Mucosa of descending colon (tissue), 3 donors: ENCODE data around the gene UBAC1. TPM values are rescaled to one million over a fixed set of nuclear protein-coding genes. Genes with fewer than 3 reads are reported as not detected.

Source experiments
- ATAC-seq: fragments of 200-7000 bp; cut with Tn5 transposase; one replicate; pipeline ENCODE4 v1.9.1; 2020; ENCODE audit warnings: mild to moderate bottlenecking, moderate library complexity
- DNase-seq, 3 donors: peaks; one replicate each; pipeline ENCODE4 v3.0.0-alpha.2; 2020
- H3K36me3 ChIP-seq: fragments of 200-600 bp; one replicate; pipeline ENCODE4 v1.8.0; 2021; ENCODE audit warnings: low read depth, mild to moderate bottlenecking
- H3K4me1 ChIP-seq: fragments of 200-600 bp; one replicate; pipeline ENCODE4 v1.8.0; 2021; ENCODE audit warnings: low read depth, mild to moderate bottlenecking
- H3K4me3 ChIP-seq: fragments of 200-600 bp; one replicate; pipeline ENCODE4 v1.8.0; 2021; ENCODE audit warnings: mild to moderate bottlenecking
- H3K9me3 ChIP-seq: fragments of 200-600 bp; one replicate; pipeline ENCODE4 v1.8.0; 2021; ENCODE audit warnings: mild to moderate bottlenecking
- intact Hi-C, 2 donors: fragments of 100-400 bp; cut with DNase I in 1 of 2; cut with micrococcal nuclease in 1 of 2; formaldehyde crosslinking; loops; one replicate each; pipeline versions ENCODE4 v1.11.0 to v1.11.1; 2022; cut with DNase I, micrococcal nuclease
- long read RNA-seq, 2 donors: library from polyadenylated mRNA; unstranded; transcript quantifications; one replicate each; pipeline ENCODE4 v2.0.0, GENCODE V29; 2019 to 2021
- total RNA-seq, 3 donors: library from RNA; stranded (reverse); fragmentation: NEBNext Ultra II Directional in 2 of 3; extraction: Animal tissue kit (Norgen Biotek cat#: 25700) in 2 of 3; gene quantifications; one replicate each; pipeline versions ENCODE4 v1.2.1 to v1.2.4, GENCODE V29; 2021 to 2023
- TF ChIP-seq, protein P1 (sequence below): fragments of 200-600 bp; IDR thresholded peaks from one replicate; pipeline ENCODE4 v1.8.0; 2022; ENCODE audit warnings: antibody characterized with exemption, mild to moderate bottlenecking
- donor health status: DM: no; HTN: no; CAD: no; lungs with moderate emphysema.
- donor health status: DM: no; HTN: no; CAD: no.
- donor health status: DM: no; HTN: yes; CAD: no.

Gene UBAC1, protein sequence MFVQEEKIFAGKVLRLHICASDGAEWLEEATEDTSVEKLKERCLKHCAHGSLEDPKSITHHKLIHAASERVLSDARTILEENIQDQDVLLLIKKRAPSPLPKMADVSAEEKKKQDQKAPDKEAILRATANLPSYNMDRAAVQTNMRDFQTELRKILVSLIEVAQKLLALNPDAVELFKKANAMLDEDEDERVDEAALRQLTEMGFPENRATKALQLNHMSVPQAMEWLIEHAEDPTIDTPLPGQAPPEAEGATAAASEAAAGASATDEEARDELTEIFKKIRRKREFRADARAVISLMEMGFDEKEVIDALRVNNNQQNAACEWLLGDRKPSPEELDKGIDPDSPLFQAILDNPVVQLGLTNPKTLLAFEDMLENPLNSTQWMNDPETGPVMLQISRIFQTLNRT
- total RNA-seq, result 10 to 100 TPM; 55.5 to 70.4 (median 64.0) TPM
- long read RNA-seq, donor 1, transcript UBAC1-201 (10 exons, 1,867 nt), result major isoform, 154 of 192 reads
- long read RNA-seq, donor 1, partial matches to known transcripts, result 13 of 192 reads
- long read RNA-seq, donor 1, other reads (novel, unspliced or antisense), result 25 of 192 reads
- long read RNA-seq, donor 2, transcript UBAC1-201 (10 exons, 1,867 nt), result major isoform, 40 of 66 reads
- long read RNA-seq, donor 2, partial matches to known transcripts, result 23 of 66 reads
- long read RNA-seq, donor 2, other reads (novel, unspliced or antisense), result 1 of 66 reads

GRCh38 chr9:135961277-135961715 lies at the start of gene UBAC1:
TSS of gene UBAC1 (minus strand) at chr9:135961373. CDS start at chr9:135961162, 211 bp downstream.
- intact Hi-C loops, result no loop called here
- H3K9me3 ChIP-seq, result no peaks in the 10 kb centered on the region
- peak; percentile 97 for DNase-seq
- H3K36me3 ChIP-seq, result no peaks in the 10 kb centered on the region
- H3K4me1 ChIP-seq, result peaks cover 6% of the 10 kb centered on the region
- H3K4me3 ChIP-seq, result peak within 1 kb of the TSS; percentile 79
- TF ChIP-seq, protein P1, sequence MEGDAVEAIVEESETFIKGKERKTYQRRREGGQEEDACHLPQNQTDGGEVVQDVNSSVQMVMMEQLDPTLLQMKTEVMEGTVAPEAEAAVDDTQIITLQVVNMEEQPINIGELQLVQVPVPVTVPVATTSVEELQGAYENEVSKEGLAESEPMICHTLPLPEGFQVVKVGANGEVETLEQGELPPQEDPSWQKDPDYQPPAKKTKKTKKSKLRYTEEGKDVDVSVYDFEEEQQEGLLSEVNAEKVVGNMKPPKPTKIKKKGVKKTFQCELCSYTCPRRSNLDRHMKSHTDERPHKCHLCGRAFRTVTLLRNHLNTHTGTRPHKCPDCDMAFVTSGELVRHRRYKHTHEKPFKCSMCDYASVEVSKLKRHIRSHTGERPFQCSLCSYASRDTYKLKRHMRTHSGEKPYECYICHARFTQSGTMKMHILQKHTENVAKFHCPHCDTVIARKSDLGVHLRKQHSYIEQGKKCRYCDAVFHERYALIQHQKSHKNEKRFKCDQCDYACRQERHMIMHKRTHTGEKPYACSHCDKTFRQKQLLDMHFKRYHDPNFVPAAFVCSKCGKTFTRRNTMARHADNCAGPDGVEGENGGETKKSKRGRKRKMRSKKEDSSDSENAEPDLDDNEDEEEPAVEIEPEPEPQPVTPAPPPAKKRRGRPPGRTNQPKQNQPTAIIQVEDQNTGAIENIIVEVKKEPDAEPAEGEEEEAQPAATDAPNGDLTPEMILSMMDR, result no peak
- peak; percentile 97 for ATAC-seq

DNA sequence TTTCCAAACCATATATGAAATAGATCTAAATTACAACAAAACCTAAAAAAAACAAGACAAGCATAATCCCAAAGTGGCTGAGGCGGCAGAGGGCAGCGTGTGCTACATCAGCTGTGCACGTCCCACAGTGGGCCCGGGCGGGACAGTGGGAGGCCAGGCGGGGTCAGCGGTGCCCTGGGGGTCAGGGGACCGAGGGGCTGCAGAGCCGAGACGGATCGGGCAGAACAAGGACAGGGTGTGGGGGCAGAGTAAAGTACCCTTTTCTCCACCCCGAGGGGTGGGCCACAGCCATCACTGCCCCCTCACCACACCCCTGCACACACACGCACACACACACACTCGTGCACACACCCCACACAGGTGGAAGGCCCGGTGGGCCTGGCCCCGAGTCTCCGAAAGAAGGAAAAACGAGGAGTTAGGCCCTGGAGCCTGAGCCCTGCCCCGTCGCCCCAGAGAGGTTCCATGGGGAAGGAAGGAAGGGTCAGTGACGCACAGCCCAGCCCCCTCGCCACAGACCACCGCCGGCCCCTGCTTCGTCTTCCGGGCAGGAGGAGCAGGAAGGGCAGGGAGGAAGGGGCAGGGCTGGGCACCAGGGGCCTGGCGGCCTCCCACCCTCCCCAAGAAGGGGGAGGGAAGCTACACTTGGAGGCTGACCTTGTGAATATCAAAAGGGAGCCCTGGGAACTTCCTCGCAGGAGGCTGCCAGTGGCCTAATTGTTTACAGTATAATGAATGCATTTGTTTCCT lies 49.6 kb upstream of the UBAC1 start:
- H3K4me1 ChIP-seq, result peaks cover 3% of the 10 kb centered on the region
- no peak for ATAC-seq
- intact Hi-C loops, result no loop called here
- TF ChIP-seq, protein P1, result no peak
- DNase-seq, result peak in 1 of 3 donors; percentile 44
- H3K36me3 ChIP-seq, result no peaks in the 10 kb centered on the region
- H3K4me3 ChIP-seq, result no peak overlapping the region
- H3K9me3 ChIP-seq, result no peaks in the 10 kb centered on the region

- Histone ChIP-seq H3K9me3 (no peaks in the 10 kb centered on the region), H3K4me3 (no peak overlapping the region), H3K4me1 (peaks cover 3% of the 10 kb centered on the region), H3K36me3 (no peaks in the 10 kb centered on the region)
- ATAC-seq, result no peak
- no peak for DNase-seq
- TF ChIP-seq, protein P1, result no peak
- intact Hi-C loops, result no loop called here
These were observed 49.0 kb upstream of the UBAC1 start for GRCh38 chr9:136010176-136010575.

GRCh38 chr9:136009516-136009915 lies 48.3 kb upstream of the UBAC1 start:
- TF ChIP-seq, protein P1, result no peak
- Histone ChIP-seq H3K4me1 (peaks cover 3% of the 10 kb centered on the region), H3K9me3 (no peaks in the 10 kb centered on the region), H3K4me3 (no peak overlapping the region), H3K36me3 (no peaks in the 10 kb centered on the region)
- intact Hi-C loops, result no loop called here
- DNase-seq (no peak), ATAC-seq (no peak)

- H3K4me3 ChIP-seq, result no peak overlapping the region
- TF ChIP-seq, protein P1, result no peak
- intact Hi-C loops, result no loop called here
- H3K4me1 ChIP-seq, result peaks cover 3% of the 10 kb centered on the region
- no peaks in the 10 kb centered on the region for H3K36me3 ChIP-seq
- DNase-seq (no peak), ATAC-seq (no peak)
- no peaks in the 10 kb centered on the region for H3K9me3 ChIP-seq
These were observed 47.5 kb upstream of the UBAC1 start for GRCh38 chr9:136008693-136008997.
